Measurements from ENCODE around the gene GNA12. TPM values are rescaled to one million over a fixed set of nuclear protein-coding genes. Genes with fewer than 3 reads are reported as not detected.

Gene GNA12
- total and polyA plus RNA-seq, 9 of the 15 experiments (the other 6 are each of a cell fraction or from before 2014, with no cell fraction given): 0.65 to 32.7 (median 9.6) TPM

- no peak for TF ChIP-seq CHD4 (IDR thresholded peaks at IDR 0.05; ENCODE audit: insufficient read depth, insufficient replicate concordance, low read depth, low read length, poor library complexity, severe bottlenecking)
- no peak for TF ChIP-seq SMAD3 (CRISPR knock-in tag; conservative IDR thresholded peaks at IDR 0.05)
- peak; percentile 79; the same call in 1 of the 2 replicates for TF ChIP-seq HDAC2 (IDR thresholded peaks at IDR 0.05)
- TF ChIP-seq ZNF384 (IDR thresholded peaks at IDR 0.05; ENCODE audit: low read depth, low read length): no peak
- TF ChIP-seq ZKSCAN3 (CRISPR knock-in tag; IDR thresholded peaks at IDR 0.05): no peak
- TF ChIP-seq TEAD2 (tag; IDR thresholded peaks at IDR 0.05): no peak
- no peak for TF ChIP-seq ZNF699 (CRISPR knock-in tag; IDR thresholded peaks at IDR 0.05; ENCODE audit: insufficient replicate concordance)
- peak; percentile 28; the same call in 1 of the 2 replicates for TF ChIP-seq CREB1 (IDR thresholded peaks at IDR 0.05)
- no peak for TF ChIP-seq CREB1 (CRISPR knock-in tag; IDR thresholded peaks at IDR 0.05)
- peak in 1 of 2 experiments; percentile 49; a peak in 1 of 4 replicates for TF ChIP-seq ZNF318 (IDR thresholded peaks at IDR 0.05; ENCODE audit: borderline replicate concordance in 1 of 2, low read depth in 1 of 2)
- peak; percentile 64 for TF ChIP-seq BRD9 (IDR thresholded peaks at IDR 0.05; ENCODE audit: low read depth, partially characterized antibody)
- TF ChIP-seq SP1 (CRISPR knock-in tag; IDR thresholded peaks at IDR 0.05): no peak
- no peak for TF ChIP-seq SMARCB1 (IDR thresholded peaks at IDR 0.05; ENCODE audit: insufficient read length, low read depth)
- TF ChIP-seq YBX1 (IDR thresholded peaks at IDR 0.05): no peak
- TF ChIP-seq ZBTB7A (IDR thresholded peaks at IDR 0.05; ENCODE audit: borderline replicate concordance, control insufficient read depth, low read depth, low read length): 0 out of 2 replicates have a peak, but pooled peaks have one; percentile 37
- no peak for TF ChIP-seq ZNF584 (CRISPR knock-in tag; IDR thresholded peaks at IDR 0.05; ENCODE audit: low read depth)
- TF ChIP-seq ZNF75A (CRISPR knock-in tag; IDR thresholded peaks at IDR 0.05): no peak
- no peak for TF ChIP-seq ZNF717 (CRISPR knock-in tag; IDR thresholded peaks at IDR 0.05)
- no peak for TF ChIP-seq SMAD1 (IDR thresholded peaks at IDR 0.05; ENCODE audit: low read depth, low read length, partially characterized antibody)
- no peak for TF ChIP-seq ZNF143 (CRISPR knock-in tag; IDR thresholded peaks at IDR 0.05)
- no peak for TF ChIP-seq ZNF586 (CRISPR knock-in tag; conservative IDR thresholded peaks at IDR 0.05)
- TF ChIP-seq SLC30A9 (CRISPR knock-in tag; IDR thresholded peaks at IDR 0.05): no peak
- TF ChIP-seq USF2 (CRISPR knock-in tag; IDR thresholded peaks at IDR 0.05): no peak
Measured at GRCh38 chr7:2771274-2771731, 72.8 kb downstream of the GNA12 start (continued).

Measured in K562 (cell line).